GM19099 (cell line): ENCODE measurements around the gene IL1B.

ENCODE experiments used
- POLR2A ChIP-seq: IDR thresholded peaks from 3 replicates; pipeline ENCODE4 v1.6.1; 2011; ENCODE audit warnings: low read depth; ENCODE audit not compliant: insufficient read length; ENCODE audit errors: extremely low read depth

IL1B gene

DNA sequence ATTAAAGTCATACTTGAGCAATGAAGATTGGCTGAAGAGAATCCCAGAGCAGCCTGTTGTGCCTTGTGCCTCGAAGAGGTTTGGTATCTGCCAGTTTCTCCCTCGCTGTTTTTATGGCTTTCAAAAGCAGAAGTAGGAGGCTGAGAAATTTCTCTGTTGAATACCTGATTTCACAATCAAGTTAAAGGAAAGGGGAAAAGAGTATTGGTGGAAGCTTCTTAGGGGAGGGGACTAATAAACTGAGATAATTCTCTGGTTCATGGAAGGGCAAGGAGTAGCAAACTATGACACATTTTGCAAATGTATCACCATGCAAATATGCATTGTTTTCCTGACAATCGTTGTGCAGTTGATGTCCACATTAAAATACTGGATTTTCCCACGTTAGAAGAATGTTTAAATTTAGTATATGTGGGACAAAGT is at the start of gene IL1B:
IL1B (minus strand) TSS at position 85 of the 423 bp plus-strand sequence. CDS start 550 bp downstream, outside the sequence.
- no peak for TF ChIP-seq POLR2A

GRCh38 chr2:112886291-112886690 is 49.7 kb upstream of the IL1B start:
- no peak for TF ChIP-seq POLR2A

DNA sequence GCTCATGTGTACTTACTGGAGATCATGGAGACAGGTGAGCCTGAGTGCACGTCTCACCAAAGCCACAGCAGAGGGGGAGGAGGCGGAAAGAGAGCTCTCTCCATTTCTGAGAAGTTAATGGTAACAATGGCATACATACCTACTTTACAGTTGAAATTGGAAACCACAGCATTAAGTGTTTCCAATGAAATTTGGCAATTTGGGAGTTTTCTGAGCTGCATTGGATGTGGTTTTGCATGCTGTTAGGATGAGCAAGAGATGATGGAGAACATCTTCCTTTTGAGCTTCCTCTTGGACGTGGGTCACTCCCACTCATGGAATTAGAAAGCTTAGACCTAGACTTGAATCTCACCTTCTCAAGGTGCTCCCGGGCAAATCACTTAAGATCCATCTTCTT is 48.9 kb upstream of the IL1B start:
- no peak for TF ChIP-seq POLR2A

- TF ChIP-seq POLR2A, result no peak
Measured at GRCh38 chr2:112884869-112885505, 48.4 kb upstream of the IL1B start.

DNA sequence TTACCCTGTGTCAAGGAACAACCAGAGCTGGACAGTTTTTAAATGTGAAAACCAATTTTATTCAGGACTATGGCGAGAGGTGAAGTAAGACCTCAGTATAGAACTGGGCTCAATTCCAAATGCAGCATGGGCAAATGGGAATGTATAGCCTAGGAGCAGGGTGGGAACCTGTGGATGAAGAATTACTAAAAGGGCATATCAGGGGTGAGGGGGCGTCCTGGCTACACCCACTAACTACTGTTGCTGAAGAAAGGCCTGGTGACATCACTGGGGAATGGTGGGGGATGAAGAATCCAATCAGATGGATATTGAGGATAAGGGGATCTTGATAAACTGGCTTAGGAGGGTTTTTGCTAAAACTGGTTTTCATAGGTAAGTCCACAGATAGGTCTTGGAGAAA is 47.1 kb upstream of the IL1B start:
- no peak for TF ChIP-seq POLR2A

DNA sequence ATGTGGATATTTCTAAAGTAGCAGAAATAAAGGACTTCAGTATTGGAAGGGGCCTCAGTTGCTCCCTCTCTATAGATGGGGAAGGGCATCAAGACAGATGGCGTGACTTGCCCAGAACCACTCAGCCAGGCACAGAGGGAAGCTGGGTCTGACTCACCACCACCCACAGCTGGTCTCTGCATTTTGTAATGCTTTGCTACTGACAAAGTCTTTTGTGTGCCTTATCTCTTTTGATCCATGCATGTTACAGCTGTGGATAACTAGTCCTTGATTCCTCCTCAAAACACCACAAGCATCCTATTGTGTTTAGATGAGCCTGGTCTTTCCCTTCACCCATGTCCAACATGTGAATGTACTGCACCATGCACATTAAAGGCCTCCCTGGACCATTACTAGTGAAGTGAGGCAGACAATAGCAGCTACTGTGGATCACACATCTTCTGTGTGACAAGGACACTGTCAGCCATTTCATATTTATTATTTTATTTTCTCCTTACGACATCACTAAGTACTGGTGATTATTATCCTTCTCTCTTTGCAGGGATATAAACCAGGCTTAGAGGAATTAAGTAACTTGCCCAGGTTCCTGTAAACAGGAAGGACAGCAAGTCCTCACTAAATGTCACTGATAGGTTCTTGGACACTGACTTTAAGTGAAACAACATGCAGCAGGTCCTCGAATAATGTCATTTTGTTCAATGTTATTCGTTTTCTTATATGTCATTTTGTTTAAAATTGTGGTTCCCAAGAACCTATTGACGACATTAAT is 44.8 kb upstream of the IL1B start:
- no peak for TF ChIP-seq POLR2A

DNA sequence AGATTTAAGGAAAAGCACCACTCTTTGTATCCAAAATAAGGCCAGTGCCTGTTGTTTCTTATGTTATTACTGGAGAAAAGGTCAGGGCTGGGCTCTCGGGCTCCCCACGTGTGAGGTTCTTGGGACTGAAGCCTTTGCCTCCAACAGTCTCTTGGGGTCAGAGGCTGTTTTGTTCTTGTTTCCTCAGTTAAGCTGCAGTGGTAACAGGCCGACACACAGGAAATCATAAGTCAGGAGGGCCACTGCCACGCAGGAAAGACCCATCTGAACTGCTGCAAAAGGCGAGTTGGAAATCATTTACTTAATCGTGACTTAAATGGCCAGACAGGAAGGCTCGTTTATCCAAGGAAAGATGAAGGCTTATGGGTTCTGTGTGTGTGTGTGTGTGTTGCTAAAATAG is 44.1 kb upstream of the IL1B start:
- no peak for TF ChIP-seq POLR2A

DNA sequence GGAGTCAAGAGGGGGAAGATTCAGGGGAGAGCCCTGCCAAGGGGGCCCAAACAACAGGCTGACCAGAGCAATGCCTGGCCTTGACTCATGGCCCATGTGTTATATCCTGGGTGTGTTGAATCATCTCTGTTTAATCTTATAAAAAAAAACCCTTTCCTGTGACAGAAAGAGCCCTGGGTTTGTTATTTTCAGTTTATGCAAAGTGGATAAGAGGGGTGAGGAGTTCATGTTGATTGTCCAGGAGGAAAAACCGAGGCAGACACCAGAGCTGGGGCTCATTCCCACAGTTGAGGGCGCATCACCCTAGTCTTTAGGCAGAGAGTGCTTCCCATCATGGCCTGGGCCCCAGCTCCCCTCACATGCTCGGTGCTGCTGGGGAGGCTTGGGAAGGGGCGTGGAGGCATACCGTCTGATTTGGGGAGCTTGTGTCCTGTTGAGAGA is 43.5 kb upstream of the IL1B start:
- no peak for TF ChIP-seq POLR2A

- no peak for TF ChIP-seq POLR2A
Measured at GRCh38 chr2:112879491-112880041, 43.0 kb upstream of the IL1B start.

- no peak for TF ChIP-seq POLR2A
Measured at GRCh38 chr2:112877423-112877822, 40.8 kb upstream of the IL1B start.

GRCh38 chr2:112876971-112877361 is 40.4 kb upstream of the IL1B start:
- TF ChIP-seq POLR2A, result no peak

DNA sequence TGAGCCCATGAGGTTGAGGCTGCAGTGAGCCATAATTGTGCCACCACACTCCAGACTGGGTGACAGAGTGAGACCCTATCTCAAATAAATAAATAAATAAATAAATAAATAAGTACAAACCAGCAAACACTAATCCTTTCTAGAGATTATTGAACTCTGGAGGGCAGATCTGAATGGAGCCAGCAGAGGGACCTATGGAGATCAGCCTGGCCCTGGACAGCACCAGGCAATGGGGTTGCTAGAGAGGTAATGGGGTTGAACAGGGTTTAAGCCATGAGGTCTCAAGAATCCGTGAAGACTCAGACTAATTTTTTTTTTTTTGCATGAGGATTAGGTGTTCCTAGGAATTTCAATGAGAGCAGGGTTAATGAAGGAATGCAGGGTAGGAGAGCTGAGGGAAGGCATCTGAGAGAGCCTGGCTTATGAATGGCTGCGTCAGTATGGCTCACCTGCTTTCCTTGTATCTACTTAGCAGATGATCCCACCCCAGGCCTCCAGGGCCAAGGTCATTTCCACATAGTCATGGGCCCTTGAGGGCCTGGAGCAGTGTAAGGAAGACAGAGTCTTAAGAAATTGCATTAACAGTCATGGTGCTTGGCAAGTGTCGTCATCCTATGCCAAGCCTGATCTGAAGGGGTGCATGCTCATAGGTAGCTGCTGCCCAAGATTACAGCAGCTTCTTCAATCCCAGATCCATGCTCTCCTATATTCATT is 39.8 kb upstream of the IL1B start:
- no peak for TF ChIP-seq POLR2A

GRCh38 chr2:112870841-112871835 is 34.6 kb upstream of the IL1B start:
- no peak for TF ChIP-seq POLR2A

GRCh38 chr2:112869258-112869842 is 32.8 kb upstream of the IL1B start:
- no peak for TF ChIP-seq POLR2A
